NCI-H446 (cell line): Measurements from ENCODE around the gene NECTIN4.
"Not testable (repeated sequence)": the region's sequence is repeated elsewhere in the genome, so short reads cannot be mapped to it uniquely, and the experiment has no call there.

Source experiments
- DNase-seq, 2 experiments: peaks; one replicate each; lab custom pipeline; 2025; lab: John Stamatoyannopoulos, UW

NECTIN4 gene

GRCh38 chr1:161089251-161089924 is at the start of gene NECTIN4:
NECTIN4 (minus strand) TSS chr1:161089558; CDS start chr1:161089296, 262 bp downstream.
- DNase-seq, result no peak

- DNase-seq, result no peak
Observed at GRCh38 chr1:161138431-161138830, 49.1 kb upstream of the NECTIN4 start.

- no peak for DNase-seq
Observed at GRCh38 chr1:161137881-161138280, 48.5 kb upstream of the NECTIN4 start.

- no peak for DNase-seq
Observed at GRCh38 chr1:161133220-161133740, 43.9 kb upstream of the NECTIN4 start.

GRCh38 chr1:161132410-161133219 is 43.3 kb upstream of the NECTIN4 start, which contains the start of gene DEDD:
DEDD (minus strand) TSS chr1:161132667; CDS start chr1:161124462, 8,205 bp downstream.
- DNase-seq, result peak; percentile 87 to 98

- DNase-seq, result no peak
Observed at GRCh38 chr1:161131523-161132409, 42.4 kb upstream of the NECTIN4 start.

GRCh38 chr1:161130266-161130665 is 40.9 kb upstream of the NECTIN4 start:
- no peak for DNase-seq

- DNase-seq, result no peak
Observed at GRCh38 chr1:161128591-161129420, 39.4 kb upstream of the NECTIN4 start.

- DNase-seq, result no peak
Observed at GRCh38 chr1:161127649-161128048, 38.3 kb upstream of the NECTIN4 start.

GRCh38 chr1:161122967-161123366 is 33.6 kb upstream of the NECTIN4 start:
- no peak for DNase-seq

GRCh38 chr1:161121834-161122233 is 32.5 kb upstream of the NECTIN4 start:
- DNase-seq, result no peak

GRCh38 chr1:161121042-161121650 is 31.8 kb upstream of the NECTIN4 start:
- no peak for DNase-seq

- DNase-seq, result peak in 1 of 2 experiments; percentile 13
Observed at GRCh38 chr1:161119092-161119903, 29.9 kb upstream of the NECTIN4 start.

- peak; percentile 66 to 86 for DNase-seq
Observed at GRCh38 chr1:161117759-161118581, 28.6 kb upstream of the NECTIN4 start, which contains the start of the genes NIT1 and PFDN2. NIT1 (plus strand) TSS chr1:161118105; CDS start chr1:161118177, 72 bp downstream. PFDN2 (minus strand) TSS chr1:161118037; CDS start chr1:161118026, 11 bp downstream.

- not testable (repeated sequence) for DNase-seq
Observed at GRCh38 chr1:161115961-161116360, 26.6 kb upstream of the NECTIN4 start.

GRCh38 chr1:161115132-161115711 is 25.9 kb upstream of the NECTIN4 start:
- DNase-seq, result no peak

- DNase-seq, result no peak
Observed at GRCh38 chr1:161114556-161114955, 25.2 kb upstream of the NECTIN4 start.

- no peak for DNase-seq
Observed at GRCh38 chr1:161113915-161114314, 24.6 kb upstream of the NECTIN4 start.
